Esophagus mucosa (tissue), 1 donor: Measurements from ENCODE around the gene TPRG1L. TPM values are rescaled to one million over a fixed set of nuclear protein-coding genes. Genes with fewer than 3 reads are reported as not detected.

Experiments
- ATAC-seq: fragments of 200-7000 bp; cut with Tn5 transposase; one replicate; pipeline ENCODE4 v1.9.1; 2020
- total RNA-seq: library from RNA; stranded (reverse); gene quantifications from one replicate; pipeline ENCODE4 v1.2.4, GENCODE V29; 2023
- donor health status: DM: yes; HTN: yes; CAD: no.

The TPRG1L gene
- total RNA-seq, 1 donor from 2014 or later = 40.3 TPM

- no peak for ATAC-seq
Observed at GRCh38 chr1:3594706-3595377, 30.0 kb upstream of the TPRG1L start.

GRCh38 chr1:3595949-3596348 lies 28.9 kb upstream of the TPRG1L start:
- ATAC-seq = no peak

- no peak for ATAC-seq
Observed at GRCh38 chr1:3596663-3597598, 27.9 kb upstream of the TPRG1L start.

DNA sequence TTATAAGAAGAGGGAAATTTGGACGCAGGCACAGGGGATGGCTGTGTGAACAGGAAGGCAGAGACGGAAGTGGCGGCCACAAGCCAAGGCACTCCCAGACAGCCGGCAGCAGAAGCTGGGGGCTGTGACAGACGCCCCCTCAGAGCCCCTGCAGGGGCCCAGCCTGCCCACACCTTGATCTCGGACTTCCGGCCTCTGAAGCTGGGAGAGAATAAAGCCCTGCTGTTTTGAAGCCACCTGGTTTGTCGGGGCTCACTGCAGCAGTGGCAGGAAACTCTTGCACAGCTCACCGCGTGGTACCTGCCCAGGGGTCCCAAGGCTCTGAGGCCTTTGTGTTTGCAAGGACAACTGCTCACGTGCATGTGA lies 27.2 kb upstream of the TPRG1L start:
- no peak for ATAC-seq

DNA sequence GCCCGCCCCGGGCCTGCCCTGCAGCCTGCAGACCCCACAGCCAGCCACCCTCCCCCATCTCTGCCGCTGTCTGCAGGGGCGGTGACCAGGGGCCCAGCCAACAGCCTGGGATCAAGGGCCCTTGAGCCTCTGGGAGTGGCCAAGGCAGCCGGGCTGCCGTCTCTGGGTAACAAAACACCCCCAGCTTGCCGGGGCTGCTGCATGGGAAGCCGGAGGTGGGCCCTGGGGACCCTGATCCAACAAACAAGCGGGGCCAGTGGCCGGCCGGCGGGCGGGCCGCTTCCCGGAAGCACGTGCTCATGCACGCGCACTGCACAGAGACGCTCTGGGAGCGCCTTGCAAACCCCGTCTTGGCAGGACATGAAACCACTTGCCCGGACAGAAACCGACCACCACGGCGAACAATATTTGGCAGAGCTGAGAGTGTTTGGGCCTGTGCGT lies 26.7 kb upstream of the TPRG1L start:
- no peak for ATAC-seq

DNA sequence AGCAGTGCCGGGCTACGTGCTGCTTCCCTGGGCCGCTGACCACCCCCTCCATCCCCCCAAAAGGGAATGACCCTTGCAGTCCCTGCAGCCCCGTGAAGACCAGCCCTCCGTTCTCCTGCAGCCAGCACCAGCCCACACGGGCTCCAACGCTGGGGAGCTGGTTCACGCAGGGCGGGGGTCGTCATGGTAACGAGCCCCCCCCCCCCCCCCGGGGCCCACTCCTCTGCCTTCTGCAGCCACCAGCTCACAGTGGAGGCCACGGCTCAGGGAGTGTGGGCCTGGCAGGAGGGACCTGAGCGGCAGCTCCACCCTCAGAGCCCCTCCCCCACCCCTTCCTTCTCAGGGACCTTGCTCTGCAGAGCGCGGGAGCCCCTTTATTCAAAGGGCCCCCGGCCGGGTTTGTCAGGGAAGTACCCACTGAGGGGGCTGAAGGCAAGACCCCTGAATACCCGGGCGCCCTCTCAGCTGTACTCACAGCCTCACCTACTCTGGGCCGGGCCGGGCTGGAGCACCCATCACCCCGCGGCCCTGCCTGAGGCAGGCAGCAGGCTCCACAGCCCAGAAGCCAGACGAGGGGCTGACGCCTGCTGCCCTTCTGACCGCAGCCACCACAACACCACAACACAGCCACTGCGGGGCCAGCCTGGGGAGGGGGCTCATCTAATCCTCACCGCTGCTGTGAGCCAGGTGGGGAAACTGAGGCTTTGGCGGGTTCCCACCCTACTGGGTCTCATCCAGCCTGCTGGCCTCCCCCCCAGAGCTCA lies 26.1 kb upstream of the TPRG1L start:
- ATAC-seq = no peak

- no peak for ATAC-seq
Observed at GRCh38 chr1:3599286-3599811, 25.5 kb upstream of the TPRG1L start.

- no peak for ATAC-seq
Observed at GRCh38 chr1:3599816-3600215, 25.0 kb upstream of the TPRG1L start.

DNA sequence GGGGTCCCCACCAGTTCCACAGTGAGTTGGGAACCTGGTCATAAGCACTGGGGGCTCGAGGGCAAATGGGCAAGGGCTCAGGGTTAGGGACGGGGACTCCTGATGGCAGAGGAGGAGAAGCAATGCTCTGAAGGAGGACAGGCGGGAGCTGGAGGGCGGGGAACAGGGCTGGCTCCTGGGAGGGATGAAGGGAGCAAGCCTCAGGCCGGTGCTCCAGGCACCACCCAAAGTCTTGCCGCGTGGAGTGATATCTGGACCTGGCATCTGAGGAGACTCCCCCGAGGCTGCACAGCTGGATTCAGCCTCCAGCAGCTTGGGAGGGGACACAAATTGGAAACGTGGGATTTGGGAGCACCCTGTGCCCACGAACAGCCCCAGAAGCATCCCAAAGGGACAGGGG lies 24.5 kb upstream of the TPRG1L start:
- no peak for ATAC-seq

DNA sequence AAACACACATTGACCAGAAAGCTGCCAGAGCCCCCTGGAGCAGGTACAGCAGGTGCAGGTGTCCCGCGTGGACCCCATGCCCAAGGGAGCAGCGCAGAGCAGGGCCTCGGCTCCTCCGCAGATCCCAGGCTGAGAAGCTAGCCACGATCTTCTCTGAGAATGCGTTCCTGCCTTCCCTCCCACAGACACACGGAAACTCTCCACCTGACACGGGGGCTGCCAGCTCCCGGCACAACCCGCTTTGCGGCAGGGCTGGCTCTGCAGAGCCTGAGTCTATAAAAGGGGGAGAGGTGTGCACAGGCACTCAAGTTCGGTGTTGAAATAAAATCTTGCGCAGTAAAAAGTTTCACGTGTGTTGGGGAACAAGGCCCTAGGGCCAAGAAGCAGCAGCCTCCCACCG lies 23.1 kb upstream of the TPRG1L start:
- no peak for ATAC-seq

DNA sequence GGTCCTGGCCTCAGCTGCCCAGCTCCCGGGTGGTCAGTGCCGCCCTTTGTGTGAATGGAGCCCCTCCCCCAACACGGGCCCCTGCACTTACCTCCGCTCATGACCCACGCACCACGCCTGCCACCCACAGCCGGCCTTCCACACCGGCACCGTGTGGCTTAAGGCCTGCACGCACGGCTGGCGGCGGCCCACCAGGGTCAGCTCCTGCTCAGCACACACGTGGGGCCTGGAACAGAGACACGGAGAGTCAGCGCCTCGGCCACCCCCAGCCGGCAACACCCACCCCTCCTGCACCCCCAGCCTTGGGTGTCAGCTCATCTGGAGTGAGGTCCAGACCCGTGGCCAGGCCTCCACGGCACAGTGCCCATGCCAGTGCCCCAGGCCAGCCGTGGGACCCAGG lies 22.4 kb upstream of the TPRG1L start:
- no peak for ATAC-seq

GRCh38 chr1:3603156-3603555 lies 21.7 kb upstream of the TPRG1L start:
- no peak for ATAC-seq

DNA sequence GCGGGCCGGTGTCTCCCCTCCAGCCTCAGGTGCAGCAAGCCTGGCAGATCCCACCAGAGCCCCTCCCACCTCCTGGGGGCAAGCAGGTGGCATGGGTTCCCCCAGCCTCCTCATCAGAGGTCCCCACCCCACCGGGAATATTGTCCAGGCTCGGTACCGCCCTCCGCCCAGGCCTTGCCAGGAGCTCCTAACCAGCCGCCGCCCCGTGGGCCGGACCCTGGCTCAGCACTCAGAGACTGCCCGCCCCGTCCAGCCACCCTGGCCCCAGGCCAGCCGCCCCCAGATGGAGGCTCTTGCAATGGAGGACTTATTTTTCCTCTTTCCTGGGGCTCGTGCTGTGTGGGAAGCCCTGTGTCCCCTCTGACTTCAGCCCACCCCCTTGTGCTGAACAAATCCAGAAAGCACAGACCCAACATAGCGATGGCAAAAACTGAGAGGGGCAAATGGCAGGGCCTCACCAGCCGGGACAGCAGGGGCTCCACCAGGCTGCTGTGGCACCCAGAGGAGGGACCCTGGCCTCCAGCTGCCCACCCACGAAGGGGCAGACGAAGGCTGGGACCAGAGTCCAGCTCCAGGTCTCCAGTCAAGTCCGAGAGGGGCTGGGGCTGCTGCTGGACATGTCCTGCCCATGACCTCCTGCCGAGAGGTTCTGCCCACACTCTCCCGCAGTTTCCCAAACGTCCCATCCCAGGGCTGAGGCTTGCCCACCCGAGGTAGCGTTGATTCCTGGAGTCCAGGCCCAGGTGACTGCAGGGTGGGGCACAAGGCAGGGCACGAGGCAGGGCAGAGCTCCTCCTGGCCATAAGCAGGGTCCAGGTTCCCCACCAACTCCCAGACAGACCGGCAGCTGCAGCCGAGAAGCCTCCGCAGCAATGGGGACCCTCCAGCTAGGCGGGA lies 21.0 kb upstream of the TPRG1L start:
- ATAC-seq = no peak

DNA sequence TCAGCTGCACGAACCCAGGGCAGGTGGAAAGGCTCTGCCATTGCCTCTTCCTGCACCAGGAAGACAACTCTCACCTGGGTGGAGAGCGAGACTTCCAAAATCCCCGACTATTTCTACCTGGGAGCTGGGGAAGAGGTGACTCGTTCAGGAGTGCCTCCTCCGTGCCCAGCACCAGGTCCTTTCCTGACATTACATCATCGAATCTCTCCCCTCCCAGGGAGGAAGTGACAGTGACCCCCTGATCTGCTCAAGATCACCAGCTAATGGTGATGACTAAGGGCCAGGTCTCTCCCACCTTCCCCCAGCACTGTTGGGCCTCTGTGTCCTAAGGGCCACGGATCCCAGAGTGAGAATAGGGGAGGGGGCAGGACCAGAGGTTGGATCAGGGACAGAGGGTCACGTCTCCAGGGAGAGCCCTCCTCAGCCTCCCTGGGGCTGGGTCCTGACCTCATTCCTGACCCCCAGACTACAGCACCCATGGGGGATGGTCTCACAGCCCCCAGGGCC lies 20.3 kb upstream of the TPRG1L start:
- ATAC-seq = no peak

DNA sequence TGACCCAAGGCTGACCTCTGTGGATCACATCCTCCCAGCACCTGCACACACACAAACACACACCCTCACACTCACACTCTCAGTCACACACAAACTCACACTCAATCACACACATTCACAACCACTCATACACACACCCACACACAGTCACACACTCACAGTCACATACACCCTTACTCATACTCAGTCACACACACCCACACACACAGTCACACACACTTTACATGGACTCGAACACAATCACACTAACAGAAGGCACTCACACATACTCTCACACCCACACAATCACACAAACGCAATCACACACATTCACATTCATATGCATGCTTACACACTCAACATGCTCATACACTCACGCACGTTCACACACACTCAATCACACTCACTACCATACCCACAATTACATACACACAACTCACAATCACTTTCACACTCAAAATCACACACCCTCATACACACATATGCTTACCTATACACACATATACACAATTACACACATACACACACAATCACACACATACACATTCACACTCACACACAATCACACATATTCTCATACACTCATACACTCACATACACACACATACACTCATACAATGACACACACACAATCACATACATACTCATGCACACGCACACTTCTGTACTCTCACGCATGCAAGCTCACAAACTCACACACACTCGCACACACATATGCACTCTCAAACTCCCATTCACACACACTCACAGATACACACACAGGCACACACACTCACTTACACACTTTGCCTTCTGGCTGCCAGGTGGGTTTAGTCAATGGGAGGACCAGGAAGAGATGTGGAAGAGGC lies 19.6 kb upstream of the TPRG1L start:
- no peak for ATAC-seq

- ATAC-seq = no peak
Observed at GRCh38 chr1:3606779-3607702, 17.8 kb upstream of the TPRG1L start.

GRCh38 chr1:3607703-3608065 lies 17.1 kb upstream of the TPRG1L start:
- ATAC-seq = no peak

GRCh38 chr1:3608154-3608553 lies 16.7 kb upstream of the TPRG1L start:
- ATAC-seq = no peak

DNA sequence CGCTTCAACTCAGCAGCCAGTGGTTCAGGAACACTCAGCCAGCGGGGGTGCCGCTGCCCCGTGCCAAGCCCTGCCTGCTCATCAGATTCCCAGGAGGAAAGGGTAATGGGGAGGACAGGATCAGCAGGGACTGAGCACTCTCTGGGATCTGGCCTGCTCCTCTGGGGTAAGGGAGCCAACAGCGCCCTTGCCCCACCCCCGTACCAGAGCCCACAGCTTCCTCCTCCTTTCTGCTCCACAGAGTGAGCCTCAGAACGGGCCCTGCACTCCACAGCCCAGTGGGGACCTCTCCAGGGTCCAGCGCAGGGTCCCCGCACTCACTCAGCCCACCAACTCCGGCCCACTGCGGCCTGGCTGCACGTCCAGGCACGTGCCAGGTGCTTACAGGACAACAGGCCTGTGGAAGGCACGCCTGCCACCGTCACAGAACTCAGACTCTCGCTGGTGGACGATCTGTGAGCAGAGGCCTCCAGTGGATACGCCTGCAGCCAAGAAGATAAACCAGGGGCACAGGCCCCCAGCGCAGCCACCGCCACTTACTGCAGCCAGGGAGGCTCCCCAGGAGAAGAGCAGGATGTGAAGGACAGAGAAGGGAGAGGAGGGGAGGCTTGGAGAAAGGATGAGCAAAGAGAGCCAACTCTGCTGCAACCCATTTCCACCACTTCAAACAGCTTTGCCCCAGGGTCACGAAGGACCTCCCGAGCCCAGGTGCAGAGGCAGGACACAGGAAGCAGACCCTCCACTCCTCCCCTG lies 15.6 kb upstream of the TPRG1L start:
- no peak for ATAC-seq
